Stomach (tissue), 9 donors: ENCODE results near the gene RETREG1. TPM values are rescaled to one million over a fixed set of nuclear protein-coding genes. Genes with fewer than 3 reads are reported as not detected.

Experiments used
- DNase-seq, 2 donors: peaks; one replicate each; pipeline versions ENCODE4 v3.0.0 to v3.0.0-alpha.2; 2013 to 2019
- H3K27ac ChIP-seq, 5 donors: fragments of 200-600 bp in 4 of 5; sonication (generic) in 4 of 5; one replicate each; pipeline ENCODE4 v1.5.1; 2013 to 2019; ENCODE audit warnings: mild to moderate bottlenecking in 1 of 5, moderate library complexity in 1 of 5
- H3K27me3 ChIP-seq, 3 donors: fragments of 200-600 bp; sonication (generic); one replicate each; pipeline ENCODE4 v1.5.1; 2017 to 2019; ENCODE audit warnings: mixed run types in 1 of 3
- H3K36me3 ChIP-seq, 4 donors: fragments of 200-600 bp; sonication (generic); 1 replicate in 3 of 4; 2 replicates in 1 of 4; pipeline ENCODE4 v1.5.1; 2016 to 2019
- H3K4me1 ChIP-seq, 4 donors: fragments of 200-600 bp; sonication (generic); one replicate each; pipeline ENCODE4 v1.5.1; 2016 to 2019
- H3K4me3 ChIP-seq, 4 donors: fragments of 200-600 bp; sonication (generic) in 3 of 4; one replicate each; pipeline ENCODE4 v1.5.1; 2016 to 2019; ENCODE audit warnings: mild to moderate bottlenecking in 1 of 4
- H3K9me3 ChIP-seq, 4 donors: fragments of 200-600 bp; sonication (generic); one replicate each; pipeline ENCODE4 v1.5.1; 2016 to 2019
- CTCF ChIP-seq, 7 experiments: fragments of 450-650 bp in 4 of 7; fragments of 200-600 bp in 3 of 7; sonication (generic) in 3 of 7; IDR thresholded peaks; one replicate each; pipeline ENCODE4 v1.5.1; 2016 to 2019; ENCODE audit warnings: antibody characterized with exemption in 7 of 7, control low read depth in 2 of 7, mild to moderate bottlenecking in 1 of 7
- EP300 ChIP-seq: sonication (generic); formaldehyde crosslinking; IDR thresholded peaks from one replicate; pipeline ENCODE4 v1.6.1; 2017; ENCODE audit warnings: antibody characterized with exemption
- POLR2A ChIP-seq, 4 donors: fragments of 450-650 bp; IDR thresholded peaks; one replicate each; pipeline ENCODE4 v1.6.1; 2016; ENCODE audit warnings: antibody characterized with exemption in 4 of 4, control low read depth in 2 of 4, mild to moderate bottlenecking in 1 of 4, moderate library complexity in 1 of 4
- POLR2AphosphoS5 ChIP-seq, 3 donors: sonication (generic); formaldehyde crosslinking; IDR thresholded peaks; one replicate each; pipeline ENCODE4 v1.6.1; 2016; ENCODE audit warnings: antibody characterized with exemption in 3 of 3
- WGBS, 5 donors: extraction: QIAGEN DNeasy Blood & Tissue Kit in 3 of 5; methylation state at CpG; one replicate each; pipeline versions ENCODE4 v1.1.5 to v1.1.7; 2013 to 2018; 5-methylcytosine and 5-hydroxymethylcytosine counted together
- intact Hi-C: fragments of 100-400 bp; cut with DNase I; formaldehyde crosslinking; loops from one replicate; pipeline ENCODE4 v1.15.1; 2023; ENCODE audit warnings: low total_unique reads
- polyA plus RNA-seq, 3 donors: library from polyadenylated mRNA; stranded (reverse); fragments of 200-250 nt; gene quantifications; one replicate each; pipeline ENCODE4 v1.2.3, GENCODE V29; 2013
- total RNA-seq, 5 donors: library from RNA; depleted of rRNA; stranded (reverse); fragments of >200 nt; gene quantifications; one replicate each; pipeline versions ENCODE4 v1.1.0 to v1.2.3, GENCODE V29; 2014 to 2016
- donor health status: healthy with polysubstance abuse.
- donor health status: Bipolar disorder and iron deficiency.
- donor health status: healthy.

The RETREG1 gene
- total and polyA plus RNA-seq, 8 donors = 7.1 to 71.2 (median 23.9) TPM

DNA sequence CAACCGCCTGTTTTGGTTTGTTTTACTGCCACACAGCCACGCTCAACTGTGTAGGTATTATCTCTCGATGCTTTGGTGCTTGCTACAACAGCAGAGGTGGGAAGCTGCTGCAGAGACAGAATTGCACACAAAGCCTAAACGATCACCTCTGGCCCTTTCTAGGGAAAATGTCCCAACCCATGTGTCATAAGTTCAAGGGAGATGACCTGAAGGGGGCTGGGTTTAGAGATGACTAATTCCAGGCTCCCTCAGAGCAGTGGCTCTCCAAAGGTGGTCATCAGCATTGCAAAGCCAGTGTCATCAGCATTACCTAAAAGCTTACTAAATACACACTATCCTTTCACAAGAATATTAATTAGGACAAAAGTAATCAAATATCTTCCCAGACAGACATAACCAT, 162.1 kb downstream of the RETREG1 start:
- peaks cover 43 to 95% (median 88%) of the 10 kb centered on the region in 4 donors for H3K36me3 ChIP-seq
- no peaks in the 10 kb centered on the region for H3K27me3 ChIP-seq
- TF ChIP-seq POLR2AphosphoS5 (IDR thresholded peaks at IDR 0.05) = no peak
- TF ChIP-seq CTCF (IDR thresholded peaks at IDR 0.05) = no peak
- no peak for TF ChIP-seq POLR2A (IDR thresholded peaks at IDR 0.05)
- no peak for TF ChIP-seq EP300
- no peaks in the 10 kb centered on the region for H3K9me3 ChIP-seq
- H3K27ac ChIP-seq = no peak overlapping the region
- H3K4me3 ChIP-seq = no peak overlapping the region
- intact Hi-C loops = no loop called here
- peaks cover 0 to 52% (median 27%) of the 10 kb centered on the region in 4 donors for H3K4me1 ChIP-seq
- no peak for DNase-seq
- 54 to 87% (median 75%) methylated on average over 4 of the region's 4 CpGs for WGBS, 5 donors

DNA sequence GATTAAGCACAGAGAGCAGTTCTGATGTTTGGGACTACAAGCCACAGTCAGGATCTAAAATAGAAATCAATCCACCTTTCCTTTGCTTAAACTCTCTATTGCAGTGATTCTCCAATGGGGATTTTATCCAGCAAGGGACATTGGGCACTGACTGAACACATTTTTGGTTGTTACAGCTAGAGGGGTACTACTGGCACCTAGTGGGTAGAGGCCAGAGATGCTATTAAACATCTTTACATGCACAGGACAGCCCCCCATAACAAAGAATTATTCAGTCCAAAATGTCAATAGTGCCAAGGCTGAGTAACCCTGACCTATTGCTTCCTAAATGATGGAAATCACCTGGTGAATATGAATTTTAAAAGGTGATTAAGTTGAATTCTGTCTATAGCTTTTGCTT, 163.2 kb downstream of the RETREG1 start:
- H3K36me3 ChIP-seq = peaks cover 54 to 95% (median 88%) of the 10 kb centered on the region in 4 donors
- H3K4me1 ChIP-seq = peaks cover 0 to 42% (median 24%) of the 10 kb centered on the region in 4 donors
- DNase-seq = no peak
- intact Hi-C loops = no loop called here
- TF ChIP-seq EP300 = no peak
- TF ChIP-seq CTCF (IDR thresholded peaks at IDR 0.05) = no peak
- no peak for TF ChIP-seq POLR2AphosphoS5 (IDR thresholded peaks at IDR 0.05)
- TF ChIP-seq POLR2A (IDR thresholded peaks at IDR 0.05) = no peak
- H3K4me3 ChIP-seq = no peak overlapping the region
- no peaks in the 10 kb centered on the region for H3K9me3 ChIP-seq
- no peaks in the 10 kb centered on the region for H3K27me3 ChIP-seq
- no peak overlapping the region for H3K27ac ChIP-seq

- no peak for DNase-seq
- peaks cover 53 to 86% (median 83%) of the 10 kb centered on the region in 4 donors for H3K36me3 ChIP-seq
- no peak overlapping the region for H3K4me3 ChIP-seq
- H3K4me1 ChIP-seq = peaks cover 0 to 7% (median 3%) of the 10 kb centered on the region in 4 donors
- TF ChIP-seq POLR2AphosphoS5 (IDR thresholded peaks at IDR 0.05) = no peak
- no peak for TF ChIP-seq POLR2A (IDR thresholded peaks at IDR 0.05)
- TF ChIP-seq EP300 = no peak
- TF ChIP-seq CTCF (IDR thresholded peaks at IDR 0.05) = no peak
- H3K27ac ChIP-seq = no peak overlapping the region
- intact Hi-C loops = no loop called here
- WGBS, 5 donors = 80 to 90% (median 86%) methylated on average over 2 of the region's 2 CpGs
- no peaks in the 10 kb centered on the region for H3K9me3 ChIP-seq
- H3K27me3 ChIP-seq = no peaks in the 10 kb centered on the region
Observed at GRCh38 chr5:16450163-16450562, 166.6 kb downstream of the RETREG1 start.

DNA sequence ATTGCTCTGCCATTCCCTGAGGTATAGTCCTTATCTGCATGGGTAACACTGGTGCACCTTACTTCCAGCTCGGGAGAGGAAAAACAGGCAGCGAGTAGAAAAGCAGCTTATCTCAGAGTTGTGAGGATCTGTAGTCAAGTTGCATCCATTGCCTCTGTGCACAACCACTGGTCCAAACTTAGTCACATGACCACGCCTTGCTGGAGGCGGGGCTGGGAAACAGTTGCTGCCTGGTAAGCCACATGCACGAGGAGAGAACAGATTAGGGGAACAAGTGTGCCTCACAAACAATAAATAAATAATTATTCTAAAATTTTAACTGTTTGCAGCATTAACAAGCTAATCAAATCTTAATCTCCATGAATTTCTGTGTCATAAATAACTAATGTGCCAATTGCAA, 169.8 kb downstream of the RETREG1 start:
- intact Hi-C loops = no loop called here
- no peak for DNase-seq
- no peaks in the 10 kb centered on the region for H3K9me3 ChIP-seq
- no peaks in the 10 kb centered on the region for H3K27me3 ChIP-seq
- H3K4me3 ChIP-seq = no peak overlapping the region
- 80 to 83% (median 82%) methylated on average over 5 of the region's 5 CpGs for WGBS, 5 donors
- no peaks in the 10 kb centered on the region for H3K4me1 ChIP-seq
- H3K27ac ChIP-seq = no peak overlapping the region
- peaks cover 38 to 63% (median 60%) of the 10 kb centered on the region in 4 donors for H3K36me3 ChIP-seq
- TF ChIP-seq POLR2A (IDR thresholded peaks at IDR 0.05) (no peak), EP300 (no peak), CTCF (IDR thresholded peaks at IDR 0.05) (no peak), POLR2AphosphoS5 (IDR thresholded peaks at IDR 0.05) (no peak)
